Astrocyte (in vitro differentiated cells and primary cell): ENCODE results near the gene BECN2. TPM values are rescaled to one million over a fixed set of nuclear protein-coding genes. Genes with fewer than 3 reads are reported as not detected.

Source experiments
- DNase-seq: peaks from one replicate; pipeline ENCODE4 v3.0.0-alpha.2; 2010; ENCODE audit warnings: low read depth
- FAIRE-seq: peaks from 2 replicates; lab custom pipeline; 2011; peaks lifted over from hg19 to GRCh38; lab: Jason Lieb, UNC
- H2AFZ ChIP-seq: 2 replicates; pipeline ENCODE4 v1.6.0; 2012; ENCODE audit warnings: low read depth, low read length, inconsistent platforms
- H3K27ac ChIP-seq: 2 replicates; pipeline ENCODE4 v1.5.1; 2011; ENCODE audit warnings: low read depth, low read length, inconsistent platforms
- H3K27me3 ChIP-seq: 2 replicates; pipeline ENCODE4 v1.6.0; 2011; ENCODE audit warnings: low read length, inconsistent platforms; ENCODE audit not compliant: insufficient read depth
- H3K36me3 ChIP-seq: 2 replicates; pipeline ENCODE4 v1.5.1; 2011; ENCODE audit warnings: low read length, inconsistent platforms; ENCODE audit not compliant: insufficient read depth
- H3K4me1 ChIP-seq: 2 replicates; pipeline ENCODE4 v1.5.1; 2011; ENCODE audit warnings: low read length, inconsistent platforms; ENCODE audit not compliant: insufficient read depth
- H3K4me2 ChIP-seq: 2 replicates; pipeline ENCODE4 v1.6.0; 2012; ENCODE audit warnings: low read length, inconsistent platforms
- H3K4me3 ChIP-seq: 2 replicates; pipeline ENCODE4 v1.5.1; 2011; ENCODE audit warnings: low read depth, mild to moderate bottlenecking, low read length, inconsistent platforms; ENCODE audit not compliant: insufficient read depth
- H3K79me2 ChIP-seq: 2 replicates; pipeline ENCODE4 v1.6.0; 2012; ENCODE audit warnings: mild to moderate bottlenecking, low read length, inconsistent platforms; ENCODE audit not compliant: insufficient read depth
- H3K9ac ChIP-seq: 2 replicates; pipeline ENCODE4 v1.6.0; 2012; ENCODE audit warnings: mild to moderate bottlenecking, low read length, inconsistent platforms
- H3K9me3 ChIP-seq: 2 replicates; pipeline ENCODE4 v1.5.1; 2012; ENCODE audit warnings: low read depth, mild to moderate bottlenecking, low read length, inconsistent platforms; ENCODE audit not compliant: insufficient read depth
- H4K20me1 ChIP-seq: 2 replicates; pipeline ENCODE4 v1.6.0; 2012; ENCODE audit warnings: low read length, inconsistent platforms; ENCODE audit not compliant: insufficient read depth
- H3K27ac Mint-ChIP-seq: one replicate; pipeline ENCODE4 v1.8.0; 2021; ENCODE audit warnings: mild to moderate bottlenecking, mixed read lengths; ENCODE audit not compliant: unreplicated experiment
- H3K27me3 Mint-ChIP-seq: one replicate; pipeline ENCODE4 v1.8.0; 2021; ENCODE audit warnings: low read depth, mixed read lengths; ENCODE audit not compliant: unreplicated experiment
- H3K36me3 Mint-ChIP-seq: one replicate; pipeline ENCODE4 v1.8.0; 2021; ENCODE audit warnings: low read depth, mixed read lengths; ENCODE audit not compliant: unreplicated experiment
- H3K4me1 Mint-ChIP-seq: one replicate; pipeline ENCODE4 v1.8.0; 2021; ENCODE audit warnings: low read depth, mixed read lengths; ENCODE audit not compliant: unreplicated experiment
- H3K4me3 Mint-ChIP-seq: one replicate; pipeline ENCODE4 v1.8.0; 2021; ENCODE audit warnings: mild to moderate bottlenecking, moderate library complexity, mixed read lengths; ENCODE audit not compliant: unreplicated experiment
- H3K9me3 Mint-ChIP-seq: one replicate; pipeline ENCODE4 v1.8.0; 2021; ENCODE audit warnings: mild to moderate bottlenecking, mixed read lengths; ENCODE audit not compliant: unreplicated experiment
- EZH2 ChIP-seq: IDR thresholded peaks from 2 replicates; pipeline ENCODE4 v1.6.1; 2012; ENCODE audit warnings: mild to moderate bottlenecking, low read length, inconsistent platforms; ENCODE audit not compliant: insufficient read depth
- total RNA-seq: library from RNA; stranded (reverse); gene quantifications from 2 replicates; pipeline ENCODE4 v1.2.1, GENCODE V29; 2021
- TF ChIP-seq, protein P1 (sequence below): IDR thresholded peaks from 2 replicates; pipeline ENCODE4 v1.5.1; 2011; ENCODE audit warnings: low read depth, mild to moderate bottlenecking, inconsistent platforms, low read length, moderate library complexity; ENCODE audit not compliant: insufficient read depth

BECN2 gene
- total RNA-seq, 1 donor from 2014 or later = not detected

DNA sequence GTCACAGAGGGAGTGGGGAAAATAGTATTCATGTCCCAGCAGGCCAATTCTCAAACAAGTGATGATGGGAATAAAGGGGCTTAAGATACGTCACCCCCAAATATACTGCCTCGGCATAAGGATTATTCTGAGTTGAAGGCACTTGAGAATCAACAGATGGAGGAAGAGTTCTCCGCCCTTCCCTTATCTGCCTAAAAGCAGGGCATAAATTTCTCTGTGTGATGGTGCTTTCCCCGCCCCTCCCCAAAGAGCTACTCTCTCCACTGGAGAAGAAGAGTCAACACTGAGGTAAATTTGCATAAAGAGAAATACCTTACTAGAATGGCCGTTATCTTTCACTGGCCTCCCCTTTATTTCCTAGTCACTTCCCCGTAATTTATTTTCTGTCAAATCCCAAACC is 18.7 kb downstream of the BECN2 start:
- H3K27me3 ChIP-seq = no peaks in the 10 kb centered on the region
- peaks cover 15% of the 10 kb centered on the region for H3K4me1 ChIP-seq
- H3K9ac ChIP-seq = no peak overlapping the region
- Mint-ChIP-seq H3K9me3 (no peaks in the 10 kb centered on the region), H3K27me3 (no peaks in the 10 kb centered on the region), H3K36me3 (no peaks in the 10 kb centered on the region), H3K4me1 (peaks cover 14% of the 10 kb centered on the region), H3K27ac (no peak overlapping the region), H3K4me3 (no peak overlapping the region)
- no peak for DNase-seq
- no peaks in the 10 kb centered on the region for H3K9me3 ChIP-seq
- no peak for TF ChIP-seq EZH2
- TF ChIP-seq, protein P1, sequence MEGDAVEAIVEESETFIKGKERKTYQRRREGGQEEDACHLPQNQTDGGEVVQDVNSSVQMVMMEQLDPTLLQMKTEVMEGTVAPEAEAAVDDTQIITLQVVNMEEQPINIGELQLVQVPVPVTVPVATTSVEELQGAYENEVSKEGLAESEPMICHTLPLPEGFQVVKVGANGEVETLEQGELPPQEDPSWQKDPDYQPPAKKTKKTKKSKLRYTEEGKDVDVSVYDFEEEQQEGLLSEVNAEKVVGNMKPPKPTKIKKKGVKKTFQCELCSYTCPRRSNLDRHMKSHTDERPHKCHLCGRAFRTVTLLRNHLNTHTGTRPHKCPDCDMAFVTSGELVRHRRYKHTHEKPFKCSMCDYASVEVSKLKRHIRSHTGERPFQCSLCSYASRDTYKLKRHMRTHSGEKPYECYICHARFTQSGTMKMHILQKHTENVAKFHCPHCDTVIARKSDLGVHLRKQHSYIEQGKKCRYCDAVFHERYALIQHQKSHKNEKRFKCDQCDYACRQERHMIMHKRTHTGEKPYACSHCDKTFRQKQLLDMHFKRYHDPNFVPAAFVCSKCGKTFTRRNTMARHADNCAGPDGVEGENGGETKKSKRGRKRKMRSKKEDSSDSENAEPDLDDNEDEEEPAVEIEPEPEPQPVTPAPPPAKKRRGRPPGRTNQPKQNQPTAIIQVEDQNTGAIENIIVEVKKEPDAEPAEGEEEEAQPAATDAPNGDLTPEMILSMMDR = no peak
- H3K27ac ChIP-seq = no peak overlapping the region
- H3K4me3 ChIP-seq = no peak overlapping the region
- no peaks in the 10 kb centered on the region for H4K20me1 ChIP-seq
- no peaks in the 10 kb centered on the region for H3K79me2 ChIP-seq
- no peaks in the 10 kb centered on the region for H3K36me3 ChIP-seq
- H2AFZ ChIP-seq = no peak overlapping the region
- no peak for FAIRE-seq
- no peak overlapping the region for H3K4me2 ChIP-seq

DNA sequence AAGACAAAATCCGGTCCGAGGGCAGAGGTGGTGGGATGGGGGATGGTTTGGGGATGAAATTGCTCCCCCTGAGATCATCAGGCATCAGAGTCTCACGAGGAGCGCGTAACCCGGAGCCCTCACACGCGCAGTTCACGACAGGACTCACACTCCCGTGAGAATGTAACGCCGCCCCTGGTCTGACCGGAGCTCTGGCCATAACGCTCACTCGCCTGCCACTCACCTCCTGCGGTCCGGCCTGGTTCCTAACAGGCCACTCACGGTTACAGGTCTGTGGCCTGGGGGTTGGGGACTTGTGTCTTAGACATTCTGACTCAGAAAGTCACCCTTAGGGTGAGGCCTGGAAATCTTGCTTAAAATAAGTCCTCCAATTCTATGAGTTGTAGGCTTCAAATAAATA is 21.5 kb downstream of the BECN2 start:
- H3K9ac ChIP-seq = no peak overlapping the region
- Mint-ChIP-seq H3K4me1 (no peaks in the 10 kb centered on the region), H3K27me3 (no peaks in the 10 kb centered on the region), H3K4me3 (no peak overlapping the region), H3K9me3 (no peaks in the 10 kb centered on the region), H3K27ac (no peak overlapping the region), H3K36me3 (no peaks in the 10 kb centered on the region)
- H3K4me2 ChIP-seq = no peak overlapping the region
- H3K27ac ChIP-seq = no peak overlapping the region
- H3K79me2 ChIP-seq = no peaks in the 10 kb centered on the region
- H3K4me1 ChIP-seq = no peaks in the 10 kb centered on the region
- no peaks in the 10 kb centered on the region for H3K27me3 ChIP-seq
- FAIRE-seq (no peak), DNase-seq (no peak)
- no peak for TF ChIP-seq EZH2
- TF ChIP-seq, protein P1 = no peak
- no peaks in the 10 kb centered on the region for H3K36me3 ChIP-seq
- H3K4me3 ChIP-seq = no peak overlapping the region
- H4K20me1 ChIP-seq = no peaks in the 10 kb centered on the region
- H2AFZ ChIP-seq = no peak overlapping the region
- no peaks in the 10 kb centered on the region for H3K9me3 ChIP-seq

DNA sequence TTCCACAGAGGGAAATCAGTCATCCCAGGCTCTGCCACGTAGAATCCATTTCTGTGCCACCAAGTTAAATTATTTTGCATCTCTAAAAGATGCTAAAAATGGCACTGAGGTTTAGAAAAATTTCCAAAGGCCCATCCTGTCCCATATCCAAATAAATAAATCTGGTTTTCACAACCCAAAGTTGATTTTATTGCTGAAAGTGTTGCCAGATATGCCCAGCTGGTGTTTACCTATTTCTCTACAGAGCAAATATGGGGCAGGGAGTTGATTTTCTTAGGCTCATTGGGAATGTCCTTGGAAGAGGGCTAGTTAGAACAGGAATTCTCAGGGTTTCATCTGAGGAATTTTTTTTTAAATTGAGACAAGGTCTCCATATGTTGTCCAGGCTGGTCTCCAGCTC is 22.4 kb downstream of the BECN2 start:
- no peak overlapping the region for H2AFZ ChIP-seq
- FAIRE-seq = no peak

More for the DNA sequence above, 22.4 kb downstream of the BECN2 start:
- Histone ChIP-seq H3K27me3 (no peaks in the 10 kb centered on the region), H3K9me3 (no peaks in the 10 kb centered on the region), H3K27ac (no peak overlapping the region), H3K4me1 (no peaks in the 10 kb centered on the region), H3K4me2 (no peak overlapping the region), H3K79me2 (no peaks in the 10 kb centered on the region), H4K20me1 (no peaks in the 10 kb centered on the region), H3K4me3 (no peak overlapping the region), H3K36me3 (no peaks in the 10 kb centered on the region), H3K9ac (no peak overlapping the region)
- Mint-ChIP-seq H3K9me3 (no peaks in the 10 kb centered on the region), H3K36me3 (no peaks in the 10 kb centered on the region), H3K4me1 (no peaks in the 10 kb centered on the region), H3K27me3 (no peaks in the 10 kb centered on the region), H3K27ac (no peak overlapping the region), H3K4me3 (no peak overlapping the region)
- TF ChIP-seq EZH2 = no peak
- TF ChIP-seq, protein P1 = no peak
- no peak for DNase-seq
